ENCODE measurements around the gene IFNE.

IFNE gene

DNA sequence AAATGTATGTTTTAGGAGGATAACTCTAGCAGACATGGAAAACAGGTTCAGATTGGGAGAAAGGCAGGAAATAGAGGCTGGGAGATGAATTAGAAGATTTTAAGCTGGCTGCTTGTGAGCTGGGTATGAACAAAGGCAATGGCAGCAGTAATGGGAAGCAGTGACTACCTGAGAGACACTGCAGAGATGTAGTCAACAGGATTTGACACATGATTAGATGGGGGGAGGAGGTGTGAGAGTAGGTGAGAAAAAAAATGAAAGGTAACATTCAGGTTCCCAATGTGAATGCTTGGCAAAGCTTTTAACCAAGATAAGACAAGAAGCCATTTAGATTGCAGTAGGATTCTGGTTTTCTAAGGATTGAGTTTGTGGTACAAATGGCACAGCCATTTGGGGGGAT is 22.8 kb upstream of the IFNE start:
- POLR2A ChIA-PET = no interaction called here
- CTCF ChIA-PET = interaction anchor here (0.8 to 2.1 kb wide), 7 partner anchors 12 to 286 kb away, joined by 3 to 9 read pairs (median 5); no protein-coding TSS in a partner anchor
- TF ChIP-seq, protein P1, sequence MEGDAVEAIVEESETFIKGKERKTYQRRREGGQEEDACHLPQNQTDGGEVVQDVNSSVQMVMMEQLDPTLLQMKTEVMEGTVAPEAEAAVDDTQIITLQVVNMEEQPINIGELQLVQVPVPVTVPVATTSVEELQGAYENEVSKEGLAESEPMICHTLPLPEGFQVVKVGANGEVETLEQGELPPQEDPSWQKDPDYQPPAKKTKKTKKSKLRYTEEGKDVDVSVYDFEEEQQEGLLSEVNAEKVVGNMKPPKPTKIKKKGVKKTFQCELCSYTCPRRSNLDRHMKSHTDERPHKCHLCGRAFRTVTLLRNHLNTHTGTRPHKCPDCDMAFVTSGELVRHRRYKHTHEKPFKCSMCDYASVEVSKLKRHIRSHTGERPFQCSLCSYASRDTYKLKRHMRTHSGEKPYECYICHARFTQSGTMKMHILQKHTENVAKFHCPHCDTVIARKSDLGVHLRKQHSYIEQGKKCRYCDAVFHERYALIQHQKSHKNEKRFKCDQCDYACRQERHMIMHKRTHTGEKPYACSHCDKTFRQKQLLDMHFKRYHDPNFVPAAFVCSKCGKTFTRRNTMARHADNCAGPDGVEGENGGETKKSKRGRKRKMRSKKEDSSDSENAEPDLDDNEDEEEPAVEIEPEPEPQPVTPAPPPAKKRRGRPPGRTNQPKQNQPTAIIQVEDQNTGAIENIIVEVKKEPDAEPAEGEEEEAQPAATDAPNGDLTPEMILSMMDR (IDR thresholded peaks at IDR 0.05; ENCODE audit: insufficient read depth, low read length, missing control alignments) = no peak
- H3K4me3 ChIP-seq (ENCODE audit: low read depth, low read length) = no peak overlapping the region
- DNase-seq (ENCODE audit: low read depth, low spot score) = no peak

DNA sequence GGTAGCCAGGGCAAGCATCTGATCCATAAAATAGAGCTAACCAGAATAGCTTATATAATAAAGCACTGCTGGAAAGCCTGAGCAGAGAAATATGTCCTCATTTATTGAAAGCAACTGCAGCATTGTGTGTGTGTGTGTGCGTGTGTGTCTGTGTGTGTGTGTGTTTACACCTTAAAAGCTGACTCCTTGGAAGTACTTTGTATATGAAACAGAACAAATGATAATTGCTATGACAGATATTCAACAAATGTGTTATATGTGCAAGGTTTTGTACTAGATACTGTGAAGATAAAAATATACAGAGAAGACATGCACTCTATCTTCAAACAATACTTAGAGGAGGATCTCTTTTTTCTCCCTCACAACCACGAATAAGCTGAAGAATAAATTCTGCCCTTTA is 22.0 kb upstream of the IFNE start:
- TF ChIP-seq, protein P1 (IDR thresholded peaks at IDR 0.05; ENCODE audit: insufficient read depth, low read length, missing control alignments) = no peak
- CTCF ChIA-PET = interaction anchor here (0.8 to 2.1 kb wide), 3 partner anchors 22 to 284 kb away, joined by 3 to 9 read pairs (median 5); no protein-coding TSS in a partner anchor
- no peak overlapping the region for H3K4me3 ChIP-seq (ENCODE audit: low read depth, low read length)
- DNase-seq (ENCODE audit: low read depth, low spot score) = no peak
- POLR2A ChIA-PET = no interaction called here

DNA sequence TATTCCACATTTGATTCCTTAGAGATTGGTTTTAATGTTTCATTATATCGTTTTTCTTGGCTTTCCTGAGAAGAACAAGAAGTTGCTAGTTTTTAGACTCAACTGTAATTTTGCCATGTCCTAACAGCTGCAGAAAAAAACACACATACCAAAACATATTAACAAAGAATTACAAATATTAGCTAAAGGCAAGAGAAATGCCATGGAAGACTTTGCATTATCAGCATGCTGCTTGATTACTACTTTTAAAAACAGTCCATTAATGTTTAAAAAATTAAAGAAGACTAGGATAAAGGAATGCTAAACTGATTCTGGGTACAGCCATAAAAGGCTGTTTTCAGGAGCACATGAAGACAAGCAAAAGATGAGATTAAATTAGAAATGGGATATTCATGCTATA is 20.5 kb upstream of the IFNE start:
- H3K4me3 ChIP-seq (ENCODE audit: low read depth, low read length) = no peak overlapping the region
- CTCF ChIA-PET = interaction anchor here (0.6 to 1.1 kb wide), 2 partner anchors 67 to 286 kb away, joined by 3 read pairs; no protein-coding TSS in a partner anchor
- TF ChIP-seq, protein P1 (IDR thresholded peaks at IDR 0.05; ENCODE audit: insufficient read depth, low read length, missing control alignments) = no peak
- DNase-seq (ENCODE audit: low read depth, low spot score) = no peak
- POLR2A ChIA-PET = no interaction called here

DNA sequence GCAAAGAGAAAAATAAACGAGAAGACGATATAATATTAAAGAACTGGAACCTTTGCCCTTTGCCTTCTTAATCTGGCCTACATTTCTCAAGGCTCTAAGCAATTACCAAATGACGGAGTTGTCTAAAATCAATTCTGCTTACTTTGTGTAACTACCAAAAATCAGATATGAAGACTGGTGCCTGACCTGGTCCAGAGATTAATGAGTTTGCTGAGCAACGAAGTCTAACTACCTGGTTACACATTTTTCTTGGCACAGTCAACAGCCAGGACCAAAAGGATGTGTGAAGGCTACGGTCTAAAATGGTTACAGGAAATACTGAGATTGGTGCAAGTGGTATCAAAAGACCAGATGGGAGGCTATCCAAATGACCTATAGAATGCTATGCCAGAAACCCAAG is 17.8 kb upstream of the IFNE start:
- DNase-seq (ENCODE audit: low read depth, low spot score) = no peak
- CTCF ChIA-PET = no interaction called here
- POLR2A ChIA-PET = no interaction called here
- no peak overlapping the region for H3K4me3 ChIP-seq (ENCODE audit: low read depth, low read length)
- TF ChIP-seq, protein P1 (IDR thresholded peaks at IDR 0.05; ENCODE audit: insufficient read depth, low read length, missing control alignments) = no peak

DNA sequence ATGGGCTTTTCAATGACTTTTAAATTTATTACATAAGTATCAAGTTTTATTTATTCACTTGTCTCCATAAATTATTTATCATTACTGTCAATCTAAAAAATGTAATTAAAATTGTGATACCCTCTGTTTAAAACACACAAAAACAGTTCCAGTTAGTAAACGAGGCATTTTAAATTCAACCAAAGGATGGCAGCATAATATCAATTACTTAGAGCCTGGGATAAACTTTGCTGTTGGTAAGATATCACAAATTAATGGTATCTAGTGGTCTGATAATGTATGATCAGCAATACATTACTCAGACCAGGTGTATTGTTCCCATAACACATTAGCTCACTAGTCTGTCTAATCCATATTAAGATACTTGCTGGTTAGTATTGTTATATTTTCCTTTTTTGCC is 9.6 kb upstream of the IFNE start:
- TF ChIP-seq, protein P1 (IDR thresholded peaks at IDR 0.05; ENCODE audit: insufficient read depth, low read length, missing control alignments) = no peak
- DNase-seq (ENCODE audit: low read depth, low spot score) = no peak
- no peak overlapping the region for H3K4me3 ChIP-seq (ENCODE audit: low read depth, low read length)
- POLR2A ChIA-PET = interaction anchor here (0.7 kb wide), 1 partner anchor 45 kb away, joined by 6 read pairs; no protein-coding TSS in a partner anchor
- CTCF ChIA-PET = interaction anchor here (0.8 to 4.2 kb wide), 10 partner anchors 8 to 296 kb away, joined by 3 to 36 read pairs (median 4); no protein-coding TSS in a partner anchor

DNA sequence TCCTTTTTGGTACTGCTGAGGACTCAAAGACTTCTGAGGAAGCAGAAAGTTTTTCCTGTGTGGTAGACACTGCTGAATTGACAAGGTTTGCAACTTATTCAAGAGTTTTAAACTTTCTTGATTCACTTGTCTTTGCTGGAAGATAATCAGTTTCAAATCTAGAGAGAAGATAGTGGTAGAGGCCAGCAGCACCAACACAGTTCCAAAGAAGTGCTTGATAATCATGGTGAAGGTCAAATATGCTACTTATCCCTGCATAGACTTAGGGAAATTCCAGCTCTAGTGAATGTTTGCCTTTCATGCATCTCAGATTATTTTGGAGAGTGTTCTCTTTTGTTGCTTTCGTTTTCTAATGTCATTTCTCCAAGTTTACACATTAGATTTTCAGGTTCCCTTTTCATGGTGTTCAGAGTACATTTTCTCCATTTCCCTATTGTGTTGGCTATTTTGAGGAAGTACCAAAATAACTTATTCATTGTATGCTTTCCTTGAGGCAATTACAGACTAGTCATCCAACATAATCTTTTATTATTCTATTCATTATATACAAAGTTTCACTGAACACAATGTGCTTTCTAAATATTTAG is 550 bp downstream of the IFNE start:
- no peak for DNase-seq (ENCODE audit: low read depth, low spot score)
- no peak overlapping the region for H3K4me3 ChIP-seq (ENCODE audit: low read depth, low read length)
- TF ChIP-seq, protein P1 (IDR thresholded peaks at IDR 0.05; ENCODE audit: insufficient read depth, low read length, missing control alignments) = no peak
- POLR2A ChIA-PET = no interaction called here
- CTCF ChIA-PET = interaction anchor here (1.4 to 4.4 kb wide), 3 partner anchors 12 to 307 kb away, joined by 4 to 22 read pairs (median 4); no protein-coding TSS in a partner anchor

Measured in AG04449 (cell line).